Natural killer cell (primary cell): Measurements from ENCODE around the gene COL4A1. TPM values are rescaled to one million over a fixed set of nuclear protein-coding genes. Genes with fewer than 3 reads are reported as not detected.

Experiments
- ATAC-seq, 3 donors: fragments of 150-1000 bp in 2 of 3; fragments of 200-7000 bp in 1 of 3; cut with Tn5 transposase; 1 replicate in 1 of 3; 2 replicates in 2 of 3; pipeline ENCODE4 v1.10.0; 2021; ENCODE audit warnings: mild to moderate bottlenecking in 2 of 3, moderate library complexity in 2 of 3
- DNase-seq, 2 donors: peaks; one replicate each; pipeline versions ENCODE4 v3.0.0 to v3.0.0-alpha.2; 2013 to 2021; ENCODE audit warnings: mixed read lengths in 1 of 2
- H3K27ac ChIP-seq: one replicate; pipeline ENCODE4 v1.5.1; 2013; ENCODE audit warnings: mild to moderate bottlenecking, low read length
- H3K27me3 ChIP-seq: one replicate; pipeline ENCODE4 v1.6.1; 2013; ENCODE audit warnings: low read length; ENCODE audit not compliant: control insufficient read depth, insufficient read depth
- H3K36me3 ChIP-seq: one replicate; pipeline ENCODE4 v1.6.1; 2013; ENCODE audit warnings: low read length; ENCODE audit not compliant: control insufficient read depth, insufficient read depth
- H3K4me1 ChIP-seq: one replicate; pipeline ENCODE4 v1.6.1; 2013; ENCODE audit warnings: low read length; ENCODE audit not compliant: control insufficient read depth, insufficient read depth
- H3K4me3 ChIP-seq: one replicate; pipeline ENCODE4 v1.5.1; 2013; ENCODE audit warnings: low read length
- H3K9me3 ChIP-seq: one replicate; pipeline ENCODE4 v1.6.1; 2013; ENCODE audit warnings: low read length; ENCODE audit not compliant: control insufficient read depth, insufficient read depth
- H3K27ac Mint-ChIP-seq, 2 donors: one replicate each; pipeline ENCODE4 v1.8.0; 2022; ENCODE audit warnings: mild to moderate bottlenecking in 2 of 2, mixed read lengths in 2 of 2, moderate library complexity in 1 of 2
- H3K27me3 Mint-ChIP-seq, 2 donors: one replicate each; pipeline ENCODE4 v1.8.0; 2022; ENCODE audit warnings: low read depth in 2 of 2, mixed read lengths in 2 of 2
- H3K36me3 Mint-ChIP-seq: one replicate; pipeline ENCODE4 v1.8.0; 2022; ENCODE audit warnings: mixed read lengths
- H3K4me1 Mint-ChIP-seq, 2 donors: one replicate each; pipeline ENCODE4 v1.8.0; 2022; ENCODE audit warnings: mixed read lengths in 2 of 2
- H3K4me3 Mint-ChIP-seq: one replicate; pipeline ENCODE4 v1.8.0; 2022; ENCODE audit warnings: mild to moderate bottlenecking, moderate library complexity, mixed read lengths
- H3K9me3 Mint-ChIP-seq, 2 donors: one replicate each; pipeline ENCODE4 v1.8.0; 2022; ENCODE audit warnings: mixed read lengths in 2 of 2
- CTCF ChIP-seq: fragments of 200-600 bp; IDR thresholded peaks from one replicate; pipeline ENCODE4 v1.8.0; 2022; ENCODE audit warnings: antibody characterized with exemption
- WGBS: methylation state at CpG from one replicate; pipeline ENCODE4 v1.1.7; 2013; ENCODE audit warnings: missing lambda C conversion rate; ENCODE audit not compliant: insufficient coverage; 5-methylcytosine and 5-hydroxymethylcytosine counted together
- intact Hi-C: fragments of 100-400 bp; cut with micrococcal nuclease; formaldehyde crosslinking; loops from one replicate; pipeline ENCODE4 v1.14.2; 2022
- total RNA-seq, 4 donors: library from RNA; stranded (reverse); fragments of 120-200 nt in 1 of 4; gene quantifications; one replicate each; pipeline versions ENCODE4 v1.2.3 to v1.2.4, GENCODE V29; 2013 to 2022

COL4A1 gene
- total RNA-seq, 3 donors from 2014 or later (not counting 1 experiment from before 2014, with no cell fraction given) = not detected

- Mint-ChIP-seq H3K27ac (no peak overlapping the region), H3K27me3 (peaks cover 6 to 17% of the 10 kb centered on the region in 2 donors), H3K4me3 (no peak overlapping the region), H3K36me3 (no peaks in the 10 kb centered on the region), H3K9me3 (no peaks in the 10 kb centered on the region), H3K4me1 (no peaks in the 10 kb centered on the region)
- TF ChIP-seq CTCF = no peak
- intact Hi-C loops = no loop called here
- DNase-seq (no peak), ATAC-seq (no peak)
- H3K36me3 ChIP-seq = no peaks in the 10 kb centered on the region
- H3K9me3 ChIP-seq = no peaks in the 10 kb centered on the region
- no peaks in the 10 kb centered on the region for H3K27me3 ChIP-seq
- H3K4me1 ChIP-seq = no peaks in the 10 kb centered on the region
- no peak overlapping the region for H3K27ac ChIP-seq
- no peak overlapping the region for H3K4me3 ChIP-seq
- 87% methylated on average over 9 of the region's 10 CpGs for WGBS
Observed at GRCh38 chr13:110186231-110186855, 120.6 kb downstream of the COL4A1 start.

GRCh38 chr13:110185696-110186095, 121.3 kb downstream of the COL4A1 start:
- no peaks in the 10 kb centered on the region for H3K36me3 ChIP-seq
- no peak overlapping the region for H3K4me3 ChIP-seq
- ATAC-seq = no peak
- no peak for TF ChIP-seq CTCF
- Mint-ChIP-seq H3K27me3 (peaks cover 6 to 14% of the 10 kb centered on the region in 2 donors), H3K4me3 (no peak overlapping the region), H3K36me3 (no peaks in the 10 kb centered on the region), H3K27ac (no peak overlapping the region), H3K9me3 (no peaks in the 10 kb centered on the region), H3K4me1 (no peaks in the 10 kb centered on the region)
- 89% methylated on average over 16 of the region's 16 CpGs for WGBS
- H3K27me3 ChIP-seq = no peaks in the 10 kb centered on the region
- no peak for DNase-seq
- intact Hi-C loops = no loop called here
- no peaks in the 10 kb centered on the region for H3K9me3 ChIP-seq
- H3K27ac ChIP-seq = no peak overlapping the region
- H3K4me1 ChIP-seq = no peaks in the 10 kb centered on the region

GRCh38 chr13:110183910-110184309, 123.0 kb downstream of the COL4A1 start:
- Mint-ChIP-seq H3K27ac (no peak overlapping the region), H3K27me3 (peaks cover 6 to 8% of the 10 kb centered on the region in 2 donors), H3K4me1 (no peaks in the 10 kb centered on the region), H3K4me3 (no peak overlapping the region), H3K36me3 (no peaks in the 10 kb centered on the region), H3K9me3 (no peaks in the 10 kb centered on the region)
- H3K4me3 ChIP-seq = no peak overlapping the region
- intact Hi-C loops = no loop called here
- no peaks in the 10 kb centered on the region for H3K9me3 ChIP-seq
- no peak overlapping the region for H3K27ac ChIP-seq
- ATAC-seq = no peak
- DNase-seq = no peak
- H3K27me3 ChIP-seq = no peaks in the 10 kb centered on the region
- 60% methylated on average over 7 of the region's 7 CpGs for WGBS
- no peak for TF ChIP-seq CTCF
- H3K4me1 ChIP-seq = no peaks in the 10 kb centered on the region
- no peaks in the 10 kb centered on the region for H3K36me3 ChIP-seq

- ATAC-seq = no peak
- H3K4me1 Mint-ChIP-seq = no peaks in the 10 kb centered on the region
Observed at GRCh38 chr13:110182461-110182860, 124.5 kb downstream of the COL4A1 start.

More at GRCh38 chr13:110182461-110182860, 124.5 kb downstream of the COL4A1 start:
- DNase-seq = no peak
- no peaks in the 10 kb centered on the region for H3K4me1 ChIP-seq
- H3K27me3 ChIP-seq = no peaks in the 10 kb centered on the region
- no peak overlapping the region for H3K27ac Mint-ChIP-seq
- H3K36me3 Mint-ChIP-seq = no peaks in the 10 kb centered on the region
- intact Hi-C loops = no loop called here
- H3K4me3 Mint-ChIP-seq = no peak overlapping the region
- no peaks in the 10 kb centered on the region for H3K9me3 ChIP-seq
- H3K27me3 Mint-ChIP-seq = peaks cover 0 to 2% of the 10 kb centered on the region in 2 donors
- TF ChIP-seq CTCF = no peak
- H3K4me3 ChIP-seq = no peak overlapping the region
- H3K27ac ChIP-seq = no peak overlapping the region
- H3K9me3 Mint-ChIP-seq = no peaks in the 10 kb centered on the region
- WGBS = 86% methylated on average over 9 of the region's 9 CpGs
- H3K36me3 ChIP-seq = no peaks in the 10 kb centered on the region
